Epithelial cell of prostate (primary cell): ENCODE data around the gene CDK7.
"Not testable (repeated sequence)": the region's sequence is repeated elsewhere in the genome, so short reads cannot be mapped to it uniquely, and the experiment has no call there.

Experiments used
- DNase-seq: peaks from one replicate; pipeline ENCODE4 v3.0.0-alpha.2; 2011; ENCODE audit warnings: low read depth, low spot score
- H3K27ac ChIP-seq: fragments of 450-650 bp; 2 replicates; pipeline ENCODE4 v1.5.1; 2017; ENCODE audit warnings: mild to moderate bottlenecking

The CDK7 gene

DNA sequence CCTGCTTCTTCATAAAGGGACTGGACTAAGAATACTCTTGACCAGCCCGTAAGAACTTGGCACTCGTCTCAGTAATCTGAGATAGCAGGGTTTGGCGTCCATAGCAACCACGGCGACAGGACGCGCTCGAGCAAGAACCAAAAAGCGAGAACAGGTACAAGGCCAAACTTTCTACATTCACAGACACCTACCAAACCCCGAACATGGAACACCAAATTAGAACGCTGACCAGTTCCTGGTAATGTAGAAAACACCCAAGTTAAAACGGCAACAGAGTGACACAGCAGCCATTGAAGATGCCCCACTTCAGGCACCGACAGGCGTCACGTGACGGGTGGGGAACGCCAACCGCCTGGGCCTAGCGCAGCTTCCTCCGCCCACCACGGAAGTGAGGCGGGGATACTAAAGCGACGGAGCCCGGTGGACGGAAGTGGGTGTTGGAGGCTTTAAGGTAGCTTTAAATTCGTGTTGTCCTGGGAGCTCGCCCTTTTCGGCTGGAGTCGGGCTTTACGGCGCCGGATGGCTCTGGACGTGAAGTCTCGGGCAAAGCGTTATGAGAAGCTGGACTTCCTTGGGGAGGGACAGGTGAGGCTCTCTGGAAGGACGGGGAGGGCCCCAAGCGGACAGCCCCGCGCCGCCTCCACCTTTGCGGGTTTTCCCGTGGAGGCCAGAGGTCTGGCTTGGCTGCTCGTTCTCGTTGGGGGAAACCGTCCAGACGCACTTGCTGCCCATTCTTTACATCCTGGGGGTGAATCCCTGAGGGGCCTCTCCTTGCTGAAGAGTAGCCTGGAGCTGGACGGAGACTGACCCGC lies at the start of gene CDK7:
CDK7 (plus strand) TSS at position 430 of the 812 bp plus-strand sequence; CDS start at position 520, 90 bp downstream.
- peak within 1 kb of the TSS; percentile 81 for H3K27ac ChIP-seq
- DNase-seq = peak; percentile 59

DNA sequence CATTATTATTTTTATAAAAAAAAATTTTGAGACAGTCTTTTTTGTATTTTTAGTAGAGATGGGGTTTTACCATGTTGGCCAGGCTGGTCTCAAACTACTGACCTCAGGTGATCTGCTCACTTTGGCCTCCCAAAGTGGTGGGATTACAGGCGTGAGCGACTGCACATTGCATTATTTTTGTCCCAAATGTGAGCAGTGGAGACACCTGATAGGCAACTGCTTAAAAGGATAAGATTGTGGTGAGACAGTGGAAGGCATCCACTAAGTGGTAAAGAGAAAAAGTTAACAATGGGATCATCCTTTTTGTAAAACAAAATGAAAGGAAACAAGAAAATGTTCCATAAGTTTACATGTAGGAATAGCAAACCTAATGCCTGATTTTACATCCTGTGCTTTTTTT lies 47.3 kb upstream of the CDK7 start:
- no peak for DNase-seq
- H3K27ac ChIP-seq = no peak overlapping the region

DNA sequence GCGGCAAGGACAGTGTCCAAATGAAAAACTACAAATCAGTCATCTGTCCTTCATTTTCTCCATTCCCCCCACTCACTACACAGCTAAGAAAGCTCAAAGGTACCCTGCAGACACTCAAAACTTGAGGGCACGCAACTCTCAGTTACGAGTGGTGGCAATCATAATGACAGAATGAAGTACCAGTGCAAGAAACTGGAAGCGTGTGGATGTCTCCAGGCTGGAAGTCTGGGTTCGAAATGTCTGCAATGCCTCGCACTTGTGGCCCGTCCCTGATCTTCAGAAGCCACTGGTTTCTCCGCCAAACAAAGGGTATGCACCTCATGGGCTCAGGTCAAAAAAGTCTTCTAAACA lies 45.9 kb upstream of the CDK7 start:
- peak overlapping the region; percentile 59 for H3K27ac ChIP-seq
- DNase-seq = no peak

DNA sequence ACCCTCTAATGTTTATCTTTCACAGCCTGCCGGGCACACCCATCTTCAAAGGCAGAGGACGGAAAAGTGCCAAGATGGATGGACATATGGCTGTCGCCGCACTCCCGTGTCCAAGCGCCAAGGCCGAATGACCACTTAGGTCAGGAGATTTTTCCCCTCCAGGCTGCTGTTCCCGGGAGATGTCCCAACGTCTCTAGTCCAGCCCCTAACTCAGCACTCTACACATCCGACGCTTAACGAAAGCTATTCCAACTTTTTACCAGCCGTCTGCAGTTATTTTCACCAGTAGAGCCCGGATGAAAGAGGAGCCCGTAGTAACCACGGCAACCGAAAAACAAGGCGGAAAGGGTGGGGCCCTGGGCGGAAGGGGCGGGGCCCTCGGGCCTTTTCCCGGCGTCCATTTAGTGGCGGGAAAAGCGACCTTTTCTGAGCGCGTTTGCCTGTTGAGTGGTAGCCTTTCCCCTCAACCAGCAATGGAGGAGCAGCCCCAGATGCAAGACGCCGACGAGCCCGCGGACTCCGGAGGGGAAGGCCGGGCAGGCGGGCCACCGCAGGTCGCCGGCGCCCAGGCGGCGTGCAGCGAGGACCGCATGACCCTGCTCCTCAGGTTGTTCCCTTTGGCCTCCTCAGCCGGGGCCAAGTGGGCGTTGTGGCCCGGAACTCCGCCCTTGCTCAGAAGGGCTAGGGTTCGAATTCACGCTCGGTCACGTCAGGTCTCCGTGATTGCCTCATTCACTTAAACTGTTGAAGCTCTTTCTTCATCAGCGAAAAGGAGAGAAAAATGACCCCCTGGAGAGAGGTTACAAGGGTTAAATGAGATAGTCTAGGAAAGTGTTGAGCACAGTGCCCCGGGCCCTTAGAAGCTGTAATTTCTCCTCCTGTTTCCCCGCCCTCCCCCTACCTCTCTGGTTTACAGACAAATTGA lies 45.3 kb upstream of the CDK7 start, which contains the start of gene CENPH:
CENPH (plus strand) TSS at position 422 of the 925 bp plus-strand sequence; CDS start at position 474, 52 bp downstream.
- DNase-seq = no peak
- H3K27ac ChIP-seq = peak within 1 kb of the TSS; percentile 59

DNA sequence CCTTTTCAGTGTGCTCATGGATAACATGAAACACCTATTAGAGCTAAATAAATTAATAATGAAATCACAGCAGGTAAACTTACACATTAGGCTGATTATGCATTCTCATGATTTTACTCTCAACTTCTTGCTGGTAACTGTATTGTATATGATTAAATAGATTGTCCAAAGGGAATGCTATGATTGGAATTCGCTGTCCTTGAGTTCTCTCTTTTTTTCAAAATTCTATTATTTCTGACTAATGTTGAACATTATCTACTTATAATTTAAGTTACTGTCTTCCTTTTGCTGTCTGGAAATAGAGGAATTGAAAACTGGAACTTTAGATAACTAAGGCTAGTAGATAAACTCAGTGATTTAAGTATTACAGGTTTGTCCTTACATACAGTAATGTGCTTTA lies 32.2 kb upstream of the CDK7 start:
- H3K27ac ChIP-seq = no peak overlapping the region
- DNase-seq = no peak

DNA sequence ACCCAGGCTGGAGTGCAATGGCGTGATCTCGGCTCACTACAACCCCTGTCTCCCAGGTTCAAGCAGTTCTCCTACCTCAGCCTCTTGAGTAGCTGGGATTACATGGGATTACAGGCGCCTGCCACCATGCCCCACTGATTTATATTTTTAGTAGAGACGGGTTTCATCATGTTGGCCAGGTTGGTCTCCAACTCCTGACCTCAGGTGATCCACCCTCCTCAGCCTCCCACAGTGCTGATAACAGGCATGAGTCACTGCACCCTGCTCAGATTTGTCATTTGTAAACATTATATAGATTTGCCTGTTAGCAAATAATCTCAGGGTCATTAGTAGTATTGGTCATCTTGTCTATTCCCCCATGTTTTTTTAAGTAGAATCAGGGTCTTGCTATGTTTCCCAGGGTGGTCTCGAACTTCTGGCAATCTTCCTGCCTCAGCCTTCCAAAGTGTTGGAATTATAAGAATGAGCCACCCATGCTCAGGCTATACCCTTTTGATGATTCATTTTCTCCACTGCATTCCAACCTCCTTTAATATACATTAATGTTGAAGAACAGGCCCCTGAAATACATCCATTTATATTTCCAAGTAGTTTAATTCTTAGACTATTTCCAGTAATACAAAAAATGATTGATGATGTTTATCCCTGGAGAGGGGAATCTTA lies 28.0 kb upstream of the CDK7 start:
- DNase-seq = no peak
- no peak overlapping the region for H3K27ac ChIP-seq

DNA sequence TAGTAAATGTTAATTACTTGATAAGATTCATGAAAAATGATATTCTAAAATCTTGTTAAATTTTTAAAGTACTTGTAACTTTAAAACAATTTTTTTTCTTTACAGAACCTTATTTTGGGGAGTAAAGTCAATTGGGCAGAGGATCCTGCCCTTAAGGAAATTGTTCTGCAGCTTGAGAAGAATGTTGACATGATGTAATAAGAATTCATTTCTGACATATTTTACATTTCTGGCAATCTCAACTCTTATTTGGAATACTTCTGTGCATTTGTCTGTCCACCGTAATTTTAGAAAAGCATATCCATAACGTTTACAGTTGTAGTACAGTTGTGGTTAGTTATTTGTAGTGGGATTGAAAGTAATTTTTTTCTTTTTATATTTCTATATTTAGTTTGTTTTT lies 25.1 kb upstream of the CDK7 start:
- no peak overlapping the region for H3K27ac ChIP-seq
- no peak for DNase-seq

DNA sequence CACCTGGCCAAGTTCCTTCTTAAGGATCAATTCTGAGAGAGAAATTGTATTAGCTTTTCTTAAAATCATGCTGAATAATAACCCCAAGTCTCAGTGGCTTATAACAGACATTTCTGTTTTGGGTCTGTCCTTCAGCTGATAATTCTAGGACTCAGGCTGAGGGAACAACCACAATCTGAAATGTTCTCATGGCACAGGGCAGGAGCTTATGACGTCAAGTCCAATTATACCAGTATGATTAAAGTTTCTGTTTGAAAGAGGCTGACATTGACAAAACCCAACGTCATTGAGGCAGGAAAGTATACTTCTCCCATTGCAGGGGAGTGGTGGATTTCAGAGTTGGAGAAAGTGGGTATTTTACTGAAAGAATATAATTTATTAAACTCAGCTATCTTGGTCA lies 23.5 kb upstream of the CDK7 start:
- no peak for DNase-seq
- no peak overlapping the region for H3K27ac ChIP-seq

DNA sequence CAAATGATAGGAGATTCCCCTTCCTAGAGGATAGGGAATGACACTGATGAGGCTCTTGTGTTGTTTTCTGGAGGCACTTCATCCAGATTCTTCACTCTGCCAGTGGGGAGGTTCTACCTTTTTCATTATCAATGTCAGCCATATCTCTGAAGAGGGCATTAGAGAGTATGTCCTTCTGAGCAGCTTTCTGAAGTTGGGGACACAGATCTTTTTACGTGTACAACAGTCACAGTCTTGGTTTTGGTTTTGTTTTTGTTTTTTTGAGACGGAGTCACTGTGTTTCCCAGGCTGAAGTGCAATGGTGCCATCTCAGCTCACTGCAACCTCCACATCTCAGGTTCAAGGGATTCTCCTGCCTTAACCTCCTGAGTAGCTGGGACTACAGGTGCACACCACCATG lies 22.7 kb upstream of the CDK7 start:
- H3K27ac ChIP-seq = no peak overlapping the region
- no peak for DNase-seq

DNA sequence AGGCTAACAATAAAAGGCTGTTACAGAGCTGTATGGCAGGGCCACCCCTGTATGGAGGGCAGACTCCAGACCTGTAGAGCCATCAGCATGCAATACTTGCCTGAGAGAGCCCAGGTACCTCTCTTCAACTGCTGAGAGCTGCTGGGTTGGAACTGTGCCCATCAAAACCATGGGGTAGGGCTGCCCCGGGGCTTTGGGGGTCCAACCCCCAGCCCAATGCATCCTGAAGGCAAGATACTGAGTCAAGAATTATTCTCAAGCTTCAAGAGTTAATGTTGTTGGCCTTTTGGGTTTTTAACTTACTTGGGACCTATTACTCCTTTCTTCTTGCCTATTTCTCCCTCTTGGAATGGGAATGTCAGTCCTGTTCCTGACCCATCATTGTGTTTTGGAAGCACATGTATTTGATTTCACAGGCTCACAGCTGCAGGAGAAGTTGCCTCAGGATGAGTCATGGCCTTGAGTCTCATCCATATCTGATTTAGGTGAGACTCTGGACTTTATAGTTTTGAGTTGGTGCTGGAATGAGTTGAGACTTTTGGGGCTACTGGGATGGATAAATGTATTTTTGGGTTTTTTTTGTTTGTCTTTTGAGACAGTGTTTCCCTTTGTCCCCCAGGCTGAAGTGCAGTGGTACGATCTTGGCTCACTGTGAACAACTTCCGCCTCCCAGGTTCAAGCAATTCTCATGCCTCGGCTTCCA lies 21.0 kb upstream of the CDK7 start:
- H3K27ac ChIP-seq = no peak overlapping the region
- no peak for DNase-seq

DNA sequence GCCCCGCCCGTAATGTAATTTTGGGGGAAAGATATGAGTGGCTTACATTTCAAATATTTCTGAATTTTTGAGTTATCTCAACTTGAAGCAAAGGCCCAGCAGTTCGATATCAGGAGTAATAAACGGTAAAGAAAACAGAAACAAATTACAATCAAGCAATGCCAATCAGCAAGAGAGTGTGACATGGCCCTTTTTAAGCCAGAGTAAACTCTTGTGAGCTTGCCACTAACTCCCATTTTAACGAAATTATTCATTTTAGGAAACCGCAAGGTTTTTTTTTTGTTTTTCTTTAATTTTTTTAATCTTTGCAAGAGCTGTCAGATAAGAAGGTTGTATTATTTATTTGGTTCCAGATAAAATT lies 17.6 kb upstream of the CDK7 start:
- DNase-seq = no peak
- no peak overlapping the region for H3K27ac ChIP-seq

DNA sequence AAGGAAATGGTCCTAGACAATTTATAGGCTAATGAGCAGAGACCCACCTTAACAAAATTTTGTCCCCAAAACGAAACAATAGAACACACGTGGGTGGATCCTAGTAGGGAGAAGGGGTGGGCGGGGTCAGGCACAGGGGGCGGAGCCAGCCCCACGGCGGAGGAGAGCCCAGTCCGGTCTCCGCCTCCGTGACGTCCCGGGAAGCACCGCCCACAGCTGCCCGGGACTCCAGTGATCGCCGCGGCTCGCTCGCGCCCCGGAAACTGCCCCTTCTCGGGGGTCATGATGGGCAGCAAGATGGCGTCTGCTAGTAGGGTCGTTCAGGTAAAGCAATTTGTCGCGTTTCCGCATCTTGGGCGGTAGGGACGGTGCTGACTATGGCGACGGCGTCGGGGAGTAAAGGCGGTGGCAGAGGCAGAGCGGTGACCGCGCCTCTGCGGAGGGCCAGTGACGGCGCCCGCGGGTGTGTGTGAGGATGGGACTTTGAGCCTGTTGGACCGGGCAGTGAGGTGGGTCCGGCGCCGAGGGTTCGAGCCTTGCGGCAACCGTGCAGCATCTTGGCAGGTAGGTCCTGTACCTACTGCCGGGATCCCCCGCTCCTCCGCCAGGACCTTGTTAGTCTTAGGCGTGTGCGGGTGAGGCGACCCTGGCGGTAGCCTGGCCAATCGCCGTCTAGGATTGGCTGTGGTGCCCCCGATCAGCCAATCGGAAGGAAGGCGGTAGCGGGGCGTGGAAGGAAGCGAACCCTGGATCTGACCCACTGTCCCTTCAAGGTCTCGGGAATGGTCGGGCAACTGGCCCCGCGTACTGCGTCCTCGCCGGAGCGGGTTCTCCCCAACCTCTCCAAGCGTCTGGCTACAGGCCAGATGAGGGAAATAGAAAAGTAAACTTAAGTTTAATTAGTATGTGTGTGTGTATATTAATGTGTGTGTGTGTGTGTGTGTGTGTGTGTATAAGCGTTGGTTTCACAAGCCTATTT lies 16.8 kb upstream of the CDK7 start:
- peak; percentile 50 for DNase-seq
- peak overlapping the region; percentile 67 for H3K27ac ChIP-seq

DNA sequence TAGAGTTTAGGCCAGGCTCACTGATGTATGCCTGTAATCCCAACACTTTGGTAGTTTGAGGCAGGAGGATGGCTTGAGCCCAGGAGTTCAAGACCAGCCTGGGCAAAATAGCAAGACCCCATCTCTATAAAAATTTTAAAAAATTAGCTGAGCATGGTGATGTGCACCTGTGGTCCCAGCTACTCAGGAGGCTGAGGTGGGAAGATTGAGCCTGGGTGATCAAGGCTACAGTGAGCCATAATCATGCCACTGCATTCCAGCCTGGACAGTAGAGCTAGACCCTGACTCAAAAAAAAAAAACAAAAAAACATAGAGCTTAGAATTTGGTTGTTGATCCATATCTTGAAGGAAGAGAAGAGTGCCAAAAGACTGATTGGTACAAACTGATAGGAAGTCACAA lies 14.7 kb upstream of the CDK7 start:
- H3K27ac ChIP-seq = no peak overlapping the region
- DNase-seq = no peak

DNA sequence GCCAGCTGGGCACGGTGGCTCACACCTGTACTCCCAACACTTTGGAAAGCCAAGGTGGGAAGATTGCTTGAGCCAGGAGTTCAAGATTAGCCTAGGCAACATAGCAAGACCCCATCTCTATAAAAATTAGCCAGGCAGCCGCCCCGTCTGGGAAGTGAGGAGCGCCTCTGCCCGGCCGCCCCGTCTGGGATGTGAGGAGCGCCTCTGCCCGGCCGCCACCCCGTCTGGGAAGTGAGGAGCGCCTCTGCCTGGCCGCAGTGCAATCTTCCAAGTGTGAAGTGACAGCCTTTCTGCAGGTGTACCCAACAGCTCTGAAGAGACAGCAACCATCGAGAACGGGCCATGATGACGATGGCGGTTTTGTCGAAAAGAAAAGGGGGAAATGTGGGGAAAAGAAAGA lies 14.3 kb upstream of the CDK7 start:
- not testable (repeated sequence) for DNase-seq, H3K27ac ChIP-seq

DNA sequence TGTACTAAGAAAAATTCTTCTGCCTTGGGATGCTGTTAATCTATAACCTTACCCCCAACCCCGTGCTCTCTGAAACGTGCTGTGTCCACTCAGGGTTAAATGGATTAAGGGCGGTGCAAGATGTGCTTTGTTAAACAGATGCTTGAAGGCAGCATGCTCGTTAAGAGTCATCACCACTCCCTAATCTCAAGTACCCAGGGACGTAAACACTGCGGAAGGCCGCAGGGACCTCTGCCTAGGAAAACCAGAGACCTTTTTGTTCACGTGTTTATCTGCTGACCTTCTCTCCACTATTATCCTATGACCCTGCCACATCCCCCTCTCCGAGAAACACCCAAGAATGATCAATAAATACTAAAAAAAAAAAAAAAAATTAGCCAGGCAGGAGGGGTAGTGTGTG lies 13.9 kb upstream of the CDK7 start:
- not testable (repeated sequence) for DNase-seq

DNA sequence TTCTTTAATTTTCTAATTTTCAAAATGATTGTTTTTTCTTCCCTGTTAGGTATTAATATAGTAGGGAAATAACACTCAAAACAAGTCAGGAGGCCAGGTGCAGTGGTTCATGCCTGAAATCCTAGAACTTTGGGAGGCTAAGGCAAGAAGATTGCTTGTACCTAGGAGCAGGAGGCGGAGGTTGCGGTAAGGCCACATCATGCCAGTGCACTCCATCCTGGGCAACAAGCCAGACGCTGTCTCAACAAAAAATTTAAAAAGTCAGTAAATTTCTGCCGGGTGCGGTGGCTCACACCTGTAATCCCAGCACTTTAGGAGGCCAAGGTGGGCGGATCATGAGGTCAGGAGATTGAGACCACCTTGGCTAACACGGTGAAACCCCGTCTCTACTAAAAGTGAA lies 10.2 kb upstream of the CDK7 start:
- DNase-seq = no peak
- no peak overlapping the region for H3K27ac ChIP-seq

More for the DNA sequence above, 13.9 kb upstream of the CDK7 start:
- not testable (repeated sequence) for H3K27ac ChIP-seq

DNA sequence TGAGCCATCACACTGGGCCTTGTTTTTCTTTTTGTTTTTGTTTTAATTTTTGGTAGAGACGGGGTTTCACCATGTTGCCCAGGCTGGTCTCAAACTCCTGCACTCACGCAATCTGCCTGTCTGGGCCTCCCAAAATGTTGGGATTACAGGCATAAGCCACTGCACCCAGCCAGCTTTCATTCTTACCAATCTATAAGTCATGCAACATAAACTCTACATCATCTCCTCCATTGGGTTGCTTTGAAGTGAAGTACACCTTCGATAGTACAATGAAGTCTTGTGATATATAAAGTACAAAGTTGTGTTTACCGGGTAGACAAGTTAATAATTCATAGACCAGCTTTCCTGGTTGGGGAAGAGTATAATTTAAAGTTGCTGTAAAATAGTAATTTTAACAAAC lies 8.8 kb upstream of the CDK7 start:
- DNase-seq = no peak

DNA sequence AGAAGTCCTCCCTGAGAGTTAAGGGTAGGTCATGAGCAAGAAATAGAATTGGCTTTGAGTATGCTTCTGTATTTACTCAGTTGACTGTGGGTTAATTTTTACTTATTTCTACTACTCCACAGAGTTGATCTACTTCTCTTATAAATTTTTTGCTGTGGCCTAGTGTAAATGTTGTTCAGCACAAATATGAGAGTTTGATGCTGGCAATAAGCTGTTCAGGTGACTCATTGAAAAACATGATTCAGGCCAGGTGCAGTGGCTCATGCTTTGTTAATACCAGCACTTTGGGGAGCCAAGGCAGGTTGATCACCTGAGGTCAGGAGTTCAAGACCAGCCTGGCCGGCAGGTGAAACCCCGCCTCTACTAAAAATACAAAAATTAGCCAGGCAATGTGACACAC lies 4.5 kb upstream of the CDK7 start:
- DNase-seq = no peak
- peak overlapping the region; percentile 51 for H3K27ac ChIP-seq

More for the DNA sequence above, 8.8 kb upstream of the CDK7 start:
- H3K27ac ChIP-seq = no peak overlapping the region

DNA sequence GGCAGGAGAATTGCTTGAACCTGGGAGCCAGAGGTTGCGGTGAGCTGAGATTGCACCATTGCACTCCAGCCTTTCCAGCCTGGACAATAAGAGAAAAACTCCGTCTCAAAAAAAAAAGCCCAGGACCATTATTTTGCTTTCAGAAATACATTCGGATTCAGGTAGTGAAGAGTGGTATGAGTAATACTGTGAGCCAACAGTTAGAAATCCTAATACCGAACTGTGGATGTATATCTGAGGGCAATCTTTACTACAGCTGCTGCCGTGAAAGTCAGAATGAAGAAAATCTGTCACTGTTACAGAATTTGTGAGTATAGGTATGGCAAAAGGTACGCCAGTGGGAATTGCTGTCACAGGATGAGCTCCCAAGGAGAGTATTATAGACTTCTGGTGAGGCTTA lies 3.4 kb upstream of the CDK7 start:
- peak overlapping the region; percentile 51 for H3K27ac ChIP-seq
- DNase-seq = no peak
